Tibial nerve (tissue), 4 donors: ENCODE measurements around the gene ARL8B.

ENCODE experiments used
- EP300 ChIP-seq, 2 donors: sonication (generic); formaldehyde crosslinking; IDR thresholded peaks; one replicate each; pipeline ENCODE4 v1.6.1; 2017; ENCODE audit warnings: antibody characterized with exemption in 2 of 2, mild to moderate bottlenecking in 1 of 2
- POLR2A ChIP-seq, 2 donors: fragments of 450-650 bp; IDR thresholded peaks; one replicate each; pipeline ENCODE4 v1.6.1; 2017; ENCODE audit warnings: antibody characterized with exemption in 2 of 2, mild to moderate bottlenecking in 2 of 2, moderate library complexity in 2 of 2
- TF ChIP-seq, protein P1 (sequence below), 5 experiments: fragments of 200-600 bp in 3 of 5; fragments of 450-650 bp in 2 of 5; sonication (generic) in 3 of 5; IDR thresholded peaks; one replicate each; pipeline ENCODE4 v1.5.1; 2016 to 2019; ENCODE audit warnings: antibody characterized with exemption in 5 of 5, mild to moderate bottlenecking in 3 of 5, moderate library complexity in 2 of 5

- TF ChIP-seq, protein P1, sequence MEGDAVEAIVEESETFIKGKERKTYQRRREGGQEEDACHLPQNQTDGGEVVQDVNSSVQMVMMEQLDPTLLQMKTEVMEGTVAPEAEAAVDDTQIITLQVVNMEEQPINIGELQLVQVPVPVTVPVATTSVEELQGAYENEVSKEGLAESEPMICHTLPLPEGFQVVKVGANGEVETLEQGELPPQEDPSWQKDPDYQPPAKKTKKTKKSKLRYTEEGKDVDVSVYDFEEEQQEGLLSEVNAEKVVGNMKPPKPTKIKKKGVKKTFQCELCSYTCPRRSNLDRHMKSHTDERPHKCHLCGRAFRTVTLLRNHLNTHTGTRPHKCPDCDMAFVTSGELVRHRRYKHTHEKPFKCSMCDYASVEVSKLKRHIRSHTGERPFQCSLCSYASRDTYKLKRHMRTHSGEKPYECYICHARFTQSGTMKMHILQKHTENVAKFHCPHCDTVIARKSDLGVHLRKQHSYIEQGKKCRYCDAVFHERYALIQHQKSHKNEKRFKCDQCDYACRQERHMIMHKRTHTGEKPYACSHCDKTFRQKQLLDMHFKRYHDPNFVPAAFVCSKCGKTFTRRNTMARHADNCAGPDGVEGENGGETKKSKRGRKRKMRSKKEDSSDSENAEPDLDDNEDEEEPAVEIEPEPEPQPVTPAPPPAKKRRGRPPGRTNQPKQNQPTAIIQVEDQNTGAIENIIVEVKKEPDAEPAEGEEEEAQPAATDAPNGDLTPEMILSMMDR (IDR thresholded peaks at IDR 0.05): no peak
- TF ChIP-seq EP300 (IDR thresholded peaks at IDR 0.05) (no peak), POLR2A (IDR thresholded peaks at IDR 0.05) (no peak)
These were observed 97.1 kb downstream of the ARL8B start for GRCh38 chr3:5219216-5219615.
